IMR-90 (cell line): Measurements from ENCODE around the gene CD28.

Experiments
- ELK1 ChIP-seq: fragments of 150-350 bp; IDR thresholded peaks from 2 replicates; pipeline ENCODE4 v1.6.1; 2016; ENCODE audit warnings: low read depth, mild to moderate bottlenecking, low read length, moderate library complexity, borderline replicate concordance
- MAZ ChIP-seq: IDR thresholded peaks from 2 replicates; pipeline ENCODE4 v1.6.1; 2012; ENCODE audit warnings: low read depth, mild to moderate bottlenecking, low read length, improper control_type of control experiment, moderate library complexity, borderline replicate concordance
- POLR2A ChIP-seq: IDR thresholded peaks from 2 replicates; pipeline ENCODE4 v1.6.1; 2012; ENCODE audit warnings: mild to moderate bottlenecking, low read depth, low read length
- RAD21 ChIP-seq: IDR thresholded peaks from 2 replicates; pipeline ENCODE4 v1.6.1; 2012; ENCODE audit warnings: low read length, improper control_type of control experiment
- RFX5 ChIP-seq: IDR thresholded peaks from 2 replicates; pipeline ENCODE4 v1.8.0; 2012; ENCODE audit warnings: low read depth, mild to moderate bottlenecking, low read length, moderate library complexity
- TF ChIP-seq, protein P1 (sequence below): conservative IDR thresholded peaks from 2 replicates; pipeline ENCODE4 v1.5.1; 2012; ENCODE audit warnings: mild to moderate bottlenecking, low read depth, low read length, improper control_type of control experiment

DNA sequence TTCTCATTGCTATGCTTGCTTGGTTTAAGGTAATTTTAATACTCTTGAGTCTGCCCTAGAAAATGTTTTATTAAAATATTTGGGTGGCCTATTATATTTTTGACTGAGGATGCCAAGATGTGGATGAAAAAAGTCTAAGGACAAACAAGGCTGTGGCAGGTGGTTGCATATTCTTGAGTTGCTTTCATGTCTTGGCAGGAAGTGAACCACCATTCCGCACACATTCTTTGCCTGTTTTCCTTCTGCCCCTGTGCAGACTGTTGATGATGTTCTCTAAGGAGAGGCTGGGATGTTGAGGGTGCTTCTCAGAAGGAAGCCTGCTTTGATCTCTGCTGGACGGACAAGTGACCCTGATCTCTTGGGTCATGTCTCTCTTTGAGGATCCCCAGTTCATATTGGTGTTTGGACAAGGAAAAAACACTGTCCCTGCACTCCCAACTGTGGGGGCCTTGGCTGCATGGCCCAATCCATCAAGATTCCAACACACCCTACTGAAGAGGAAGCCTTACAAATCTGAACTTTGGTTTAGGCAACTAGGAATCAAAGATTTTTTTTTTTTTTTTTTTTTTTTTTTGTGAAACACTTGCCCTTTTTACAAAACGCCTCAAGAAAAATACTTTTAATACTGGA, 45.0 kb upstream of the CD28 start:
- TF ChIP-seq, protein P1, sequence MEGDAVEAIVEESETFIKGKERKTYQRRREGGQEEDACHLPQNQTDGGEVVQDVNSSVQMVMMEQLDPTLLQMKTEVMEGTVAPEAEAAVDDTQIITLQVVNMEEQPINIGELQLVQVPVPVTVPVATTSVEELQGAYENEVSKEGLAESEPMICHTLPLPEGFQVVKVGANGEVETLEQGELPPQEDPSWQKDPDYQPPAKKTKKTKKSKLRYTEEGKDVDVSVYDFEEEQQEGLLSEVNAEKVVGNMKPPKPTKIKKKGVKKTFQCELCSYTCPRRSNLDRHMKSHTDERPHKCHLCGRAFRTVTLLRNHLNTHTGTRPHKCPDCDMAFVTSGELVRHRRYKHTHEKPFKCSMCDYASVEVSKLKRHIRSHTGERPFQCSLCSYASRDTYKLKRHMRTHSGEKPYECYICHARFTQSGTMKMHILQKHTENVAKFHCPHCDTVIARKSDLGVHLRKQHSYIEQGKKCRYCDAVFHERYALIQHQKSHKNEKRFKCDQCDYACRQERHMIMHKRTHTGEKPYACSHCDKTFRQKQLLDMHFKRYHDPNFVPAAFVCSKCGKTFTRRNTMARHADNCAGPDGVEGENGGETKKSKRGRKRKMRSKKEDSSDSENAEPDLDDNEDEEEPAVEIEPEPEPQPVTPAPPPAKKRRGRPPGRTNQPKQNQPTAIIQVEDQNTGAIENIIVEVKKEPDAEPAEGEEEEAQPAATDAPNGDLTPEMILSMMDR = no peak
- TF ChIP-seq POLR2A = no peak
- TF ChIP-seq RFX5 = no peak
- TF ChIP-seq RAD21 = no peak
- TF ChIP-seq ELK1 = no peak
- no peak for TF ChIP-seq MAZ
